Epidermal melanocyte (primary cell): Measurements from ENCODE around the gene TK1.

ENCODE experiments used
- DNase-seq: peaks from one replicate; pipeline ENCODE4 v3.0.0; 2011; ENCODE audit warnings: low spot score; ENCODE audit not compliant: insufficient read length

Gene TK1

DNA sequence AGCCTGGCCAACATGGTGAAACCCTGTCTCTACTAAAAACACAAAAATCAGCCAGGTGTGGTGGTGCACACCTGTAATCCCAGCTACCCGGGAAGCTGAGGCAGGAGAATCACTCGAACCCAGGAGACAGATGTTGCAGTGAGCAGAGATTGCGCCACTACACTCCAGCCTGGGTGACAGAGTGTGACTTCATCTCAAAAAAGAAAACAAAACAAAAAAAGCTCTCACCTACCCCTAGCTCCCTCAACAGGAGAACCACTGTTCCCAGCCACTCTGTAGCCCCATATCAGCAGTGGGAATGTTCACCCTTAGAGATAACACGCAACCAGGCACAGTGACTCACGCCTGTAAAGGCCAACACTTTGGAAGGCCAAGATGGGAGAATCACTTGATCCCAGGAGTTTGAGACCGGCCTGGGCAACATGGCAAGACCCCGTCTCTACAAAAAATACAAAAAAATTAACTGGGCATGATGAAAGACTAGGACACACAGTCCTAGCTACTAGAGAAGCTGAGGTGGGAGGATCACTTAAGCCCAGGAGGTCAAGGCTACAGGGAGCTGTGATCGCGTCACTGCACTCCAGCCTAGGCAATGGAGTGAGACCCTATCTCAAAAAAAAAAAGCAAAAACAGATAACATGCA is 50.9 kb downstream of the TK1 start:
- no peak for DNase-seq

GRCh38 chr17:78134899-78135385 is 51.9 kb downstream of the TK1 start:
- no peak for DNase-seq

DNA sequence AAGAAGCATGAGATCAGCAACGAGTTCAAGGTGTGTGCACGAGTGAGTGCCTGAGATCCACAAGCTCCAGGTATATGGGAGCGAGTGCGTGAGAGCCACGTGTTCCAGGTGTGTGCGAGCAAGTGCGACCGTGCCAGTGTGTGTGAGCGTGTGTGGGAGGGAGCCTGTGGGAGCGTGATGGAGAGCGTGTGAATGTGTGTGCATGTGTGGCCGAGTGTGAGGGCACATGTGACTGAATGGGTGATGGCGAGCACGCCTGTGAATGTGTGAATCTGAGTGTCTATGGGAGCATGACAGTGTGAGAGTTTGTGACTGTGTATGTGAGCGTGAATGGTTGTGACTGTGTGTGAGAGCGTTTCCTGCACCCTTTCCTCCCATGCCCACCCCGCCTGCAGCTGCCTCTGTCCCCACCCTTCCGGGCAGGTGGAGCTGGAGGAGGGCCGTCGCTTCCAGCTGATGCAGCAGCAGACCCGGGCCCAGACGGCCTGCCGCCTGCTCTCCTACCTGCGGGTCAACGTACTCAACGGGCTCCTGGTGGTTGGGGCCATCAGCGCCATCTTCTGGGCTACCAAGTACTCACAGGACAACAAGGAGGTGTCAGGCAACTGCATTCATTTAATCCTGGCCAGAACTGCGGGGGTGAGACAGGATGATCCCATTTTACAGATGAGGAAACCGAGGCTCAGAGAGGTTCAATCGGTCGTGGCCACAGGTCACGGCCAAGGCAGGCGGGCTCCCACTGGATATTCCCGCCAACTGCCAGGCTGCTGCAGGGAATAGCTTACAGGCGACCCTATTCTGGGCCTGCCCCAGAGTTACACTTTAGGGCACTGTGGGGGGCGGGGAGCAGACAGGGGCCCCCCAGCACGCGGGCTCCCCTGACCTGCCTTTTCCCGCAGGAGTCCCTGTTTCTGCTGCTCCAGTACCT is 52.6 kb downstream of the TK1 start:
- DNase-seq: no peak

DNA sequence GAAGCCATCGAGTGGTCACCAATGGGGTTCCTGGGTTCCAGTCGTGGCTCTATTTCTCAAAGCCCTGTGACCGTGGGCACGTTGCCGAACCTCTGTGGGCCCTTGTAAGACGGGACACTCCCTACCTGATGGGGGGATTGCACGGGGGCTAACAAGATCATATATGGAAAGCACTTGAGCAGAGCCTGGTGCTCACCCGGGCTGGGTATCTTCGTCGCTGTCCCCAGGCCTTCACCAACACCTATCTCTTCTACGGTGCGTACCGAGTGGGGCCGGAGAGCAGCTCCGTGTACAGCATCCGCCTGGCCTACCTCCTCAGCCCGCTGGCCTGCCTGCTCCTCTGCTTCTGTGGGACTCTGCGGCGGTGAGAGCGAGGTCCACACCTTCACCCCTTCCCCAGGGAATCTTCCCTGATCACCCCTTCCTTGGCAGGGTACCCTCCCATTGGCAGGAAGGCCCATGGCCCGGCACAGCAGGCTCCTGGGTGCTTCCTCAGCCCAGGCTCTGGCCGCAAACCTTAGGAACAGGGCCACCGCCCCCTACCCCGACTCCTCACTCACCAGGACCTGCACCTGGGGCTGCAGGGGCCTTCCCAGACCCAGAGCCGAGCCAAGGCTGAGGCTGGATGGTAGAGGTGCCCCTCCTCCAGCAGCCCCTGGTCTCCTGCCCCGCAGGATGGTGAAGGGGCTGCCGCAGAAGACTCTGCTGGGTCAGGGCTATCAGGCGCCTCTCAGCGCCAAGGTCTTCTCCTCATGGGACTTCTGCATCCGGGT is 53.5 kb downstream of the TK1 start:
- DNase-seq: no peak

- DNase-seq: no peak
Measured at GRCh38 chr17:78132767-78133178, 54.1 kb downstream of the TK1 start.

DNA sequence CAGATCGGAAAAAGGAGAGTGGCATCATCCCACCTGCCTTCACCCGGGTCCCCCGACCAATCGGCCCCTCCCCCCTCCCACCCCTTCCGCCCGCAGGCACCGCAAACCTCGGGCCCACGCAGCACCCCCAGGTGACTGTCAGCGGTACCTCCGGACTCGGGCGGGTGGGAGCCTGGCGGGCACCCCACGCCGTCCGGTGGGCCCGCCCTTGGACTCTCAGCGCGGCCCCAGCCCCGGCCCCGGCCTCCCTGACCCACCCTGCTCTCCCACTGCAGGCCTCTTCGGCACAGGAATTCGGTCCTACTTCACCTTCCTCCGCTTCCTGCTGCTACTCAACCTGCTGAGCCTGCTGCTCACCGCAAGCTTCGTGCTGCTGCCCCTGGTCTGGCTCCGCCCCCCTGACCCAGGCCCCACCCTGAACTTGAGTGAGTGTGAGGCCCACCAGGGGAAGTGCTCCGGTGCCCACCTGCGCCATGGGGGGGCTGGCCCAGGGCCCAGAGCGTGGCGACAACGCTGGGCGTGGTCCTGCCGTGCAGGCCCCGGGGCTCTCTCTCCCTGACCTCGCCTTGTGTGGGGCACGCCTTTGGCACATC is 54.7 kb downstream of the TK1 start:
- no peak for DNase-seq

DNA sequence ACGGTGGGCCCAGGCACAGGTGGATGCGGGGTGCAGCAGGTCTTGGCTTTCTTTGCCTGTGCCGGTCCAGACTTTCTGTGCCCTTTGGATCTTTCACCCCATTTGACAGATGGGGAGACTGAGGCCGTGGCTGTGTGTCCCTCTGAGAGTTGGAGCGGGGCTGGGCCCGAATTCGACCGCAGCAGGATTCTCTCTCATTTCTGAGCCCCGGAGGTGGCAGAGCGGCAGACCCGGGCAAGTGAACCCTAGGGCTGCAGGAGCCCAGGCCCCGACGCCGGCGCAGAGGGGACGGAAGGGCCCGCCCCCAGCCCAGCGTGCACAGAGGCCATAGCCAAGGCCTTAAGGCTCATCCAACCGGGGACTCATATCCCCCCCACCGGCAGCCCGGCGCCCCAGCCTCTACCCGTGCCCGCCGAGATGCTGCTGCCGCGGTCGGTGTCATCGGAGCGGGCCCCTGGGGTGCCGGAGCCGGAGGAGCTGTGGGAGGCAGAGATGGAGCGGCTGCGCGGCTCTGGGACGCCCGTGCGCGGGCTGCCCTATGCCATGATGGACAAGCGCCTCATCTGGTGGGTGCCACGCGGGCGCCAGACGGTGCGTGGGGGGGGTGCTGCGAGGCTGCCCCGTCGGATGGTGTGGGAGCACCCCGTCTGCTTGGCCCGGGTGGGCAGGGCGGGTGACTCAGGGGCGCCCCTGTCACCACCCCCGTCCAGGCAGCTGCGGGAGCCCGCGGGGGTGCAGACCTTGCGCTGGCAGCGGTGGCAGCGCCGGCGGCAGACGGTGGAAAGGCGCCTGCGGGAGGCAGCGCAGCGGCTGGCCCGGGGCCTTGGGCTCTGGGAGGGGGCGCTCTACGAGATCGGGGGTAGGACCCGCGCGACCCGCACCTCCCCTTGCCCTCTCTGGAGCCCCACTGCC is 55.4 kb downstream of the TK1 start:
- DNase-seq: no peak

GRCh38 chr17:78130437-78131101 is 56.3 kb downstream of the TK1 start, which contains the start of gene TMC8:
Gene TMC8 (plus strand): TSS chr17:78130771. CDS start chr17:78131589, 818 bp downstream.
- peak; percentile 42 for DNase-seq

DNA sequence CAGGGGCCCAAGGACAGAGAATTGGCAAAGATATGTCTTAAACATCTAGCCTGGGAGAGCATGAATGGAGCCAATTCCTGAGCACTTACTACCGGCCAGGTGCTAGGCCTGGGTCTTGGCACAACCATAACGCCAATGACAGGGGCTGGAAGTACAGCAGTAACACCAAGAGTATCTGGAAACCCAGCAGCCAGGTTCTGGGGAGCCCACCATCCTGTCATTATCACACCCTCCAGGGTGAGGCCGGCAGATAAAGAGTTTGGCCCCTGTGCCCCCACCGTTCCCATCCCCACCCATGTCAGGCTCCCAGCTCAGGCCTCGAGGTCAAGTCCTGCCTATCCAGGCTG is 56.8 kb downstream of the TK1 start:
- no peak for DNase-seq

DNA sequence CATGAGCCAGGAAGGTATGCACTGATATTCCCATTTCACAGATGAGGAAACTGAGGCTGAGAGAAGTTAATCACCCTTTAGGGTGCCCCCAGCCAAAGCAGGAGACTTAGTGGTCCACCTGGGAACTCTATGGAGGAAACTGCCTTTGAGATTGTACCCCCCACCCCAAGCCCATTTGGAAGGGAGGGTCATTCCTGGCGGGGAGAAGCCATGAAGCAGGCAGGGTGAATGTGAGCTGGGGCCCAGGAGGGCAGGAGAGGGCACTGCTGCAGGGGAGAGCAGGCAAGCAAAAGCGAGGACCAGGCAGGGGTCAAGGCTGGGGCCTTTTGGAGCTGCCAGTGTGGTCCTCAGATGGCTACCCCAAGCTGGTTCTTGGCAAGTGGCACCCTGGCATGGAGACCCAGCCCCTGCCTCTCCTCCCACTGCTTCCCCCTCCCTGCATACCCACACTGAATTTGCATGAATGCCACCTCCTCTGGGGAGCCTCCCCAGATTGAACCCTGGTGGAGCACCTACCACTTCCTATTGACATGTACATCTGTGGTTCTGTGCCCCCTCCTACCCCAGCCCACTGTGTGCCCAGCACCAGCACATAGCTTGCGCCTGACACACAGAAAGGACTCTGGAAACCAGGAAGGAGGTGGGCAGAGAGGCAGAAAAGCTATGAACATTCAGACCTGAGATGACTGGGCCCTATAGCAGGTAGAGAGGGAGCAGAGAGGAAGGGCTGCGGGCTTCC is 57.3 kb downstream of the TK1 start:
- DNase-seq: no peak

DNA sequence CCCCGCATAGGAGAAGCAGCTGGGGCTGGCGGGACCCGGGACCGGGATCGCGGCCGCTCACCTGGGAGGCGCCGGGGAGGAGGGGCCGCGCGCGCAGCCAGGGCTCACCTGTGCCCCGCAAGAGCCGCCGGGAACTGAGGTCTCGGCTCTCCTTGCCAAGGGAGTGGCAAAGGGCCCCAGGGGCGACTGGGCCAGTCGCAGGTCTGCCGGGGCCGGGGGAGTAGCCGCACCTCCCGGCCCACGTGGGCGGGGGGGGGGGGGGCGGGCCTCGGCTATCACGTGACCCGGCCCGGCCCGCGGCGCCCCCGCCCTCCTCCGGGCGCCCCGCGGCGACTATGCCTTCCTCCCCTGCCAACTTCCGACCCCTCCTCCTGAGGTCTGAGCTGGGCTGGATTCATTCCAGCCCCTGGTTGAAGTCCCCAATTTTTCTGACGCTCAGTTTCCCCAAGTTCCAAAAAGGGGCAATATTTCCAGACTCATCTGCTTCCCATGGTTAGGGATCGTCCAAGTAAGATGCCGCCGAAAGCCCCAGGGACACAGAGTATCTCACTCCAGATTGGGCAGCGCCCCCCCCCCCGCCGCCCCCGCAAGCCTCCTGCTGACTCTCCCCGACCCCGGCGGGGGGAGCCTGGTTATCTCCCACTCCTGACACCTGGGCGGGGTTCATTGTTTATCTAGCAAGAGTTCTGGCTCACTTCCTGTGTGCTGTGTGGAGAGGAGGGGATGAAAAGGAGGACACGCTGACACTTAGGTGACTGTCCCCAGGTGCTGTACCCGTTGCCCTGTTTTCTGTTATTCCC is 58.1 kb downstream of the TK1 start, which contains the start of gene TMC6:
Gene TMC6 (minus strand): TSS at position 205 of the 800 bp plus-strand sequence. CDS start 1,923 bp downstream, outside the sequence.
- no peak for DNase-seq

- DNase-seq: no peak
Measured at GRCh38 chr17:78127888-78128550, 58.8 kb downstream of the TK1 start.

DNA sequence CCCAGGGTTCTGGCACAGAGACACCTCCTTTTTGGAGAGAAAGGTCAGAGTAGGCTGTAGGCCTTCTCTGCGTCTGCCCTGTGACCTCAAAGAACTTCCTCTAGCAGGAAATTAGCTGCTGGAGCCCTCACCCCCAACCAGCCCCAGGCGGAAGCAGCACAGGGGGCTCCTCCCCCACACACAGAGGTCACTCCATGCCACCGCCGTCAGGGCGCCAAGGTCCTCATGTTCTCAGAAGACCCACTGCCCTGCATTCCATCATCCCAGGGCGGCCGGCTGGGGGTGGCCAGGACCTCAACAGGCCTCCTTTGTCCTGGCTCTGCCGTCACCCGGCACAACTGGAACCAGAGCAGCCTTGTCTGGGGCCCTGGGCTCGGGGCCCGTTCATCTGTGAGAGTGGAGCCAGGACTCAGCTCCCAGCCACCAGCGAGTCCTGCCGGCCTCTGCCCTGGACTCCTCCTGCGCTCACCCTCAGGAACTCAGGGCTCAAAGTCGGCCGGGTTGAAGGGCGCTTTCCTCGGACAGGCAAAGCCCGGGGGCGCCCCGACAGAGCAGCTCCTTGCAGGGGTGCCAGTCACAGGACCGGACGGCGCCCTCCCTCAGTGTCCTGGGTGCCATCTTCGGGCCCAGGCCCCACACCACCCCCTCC is 59.5 kb downstream of the TK1 start:
- no peak for DNase-seq

GRCh38 chr17:78126895-78127238 is 60.0 kb downstream of the TK1 start:
- DNase-seq: no peak

- DNase-seq: no peak
Measured at GRCh38 chr17:78125976-78126894, 60.6 kb downstream of the TK1 start.
